Ishikawa (cell line): Measurements from ENCODE around the gene WNT7B.

Source experiments
- CEBPB ChIP-seq: IDR thresholded peaks from 2 replicates; pipeline ENCODE4 v1.6.1; 2012
- CREB1 ChIP-seq: IDR thresholded peaks from 2 replicates; pipeline ENCODE4 v1.6.1; 2012; ENCODE audit warnings: low read depth
- EGR1 ChIP-seq: IDR thresholded peaks from 2 replicates; pipeline ENCODE4 v1.6.1; 2012
- EP300 ChIP-seq: IDR thresholded peaks from 2 replicates; pipeline ENCODE4 v1.6.1; 2012; ENCODE audit warnings: borderline replicate concordance
- FOXM1 ChIP-seq: IDR thresholded peaks from 2 replicates; pipeline ENCODE4 v1.6.1; 2012; ENCODE audit warnings: low read depth, borderline replicate concordance
- MAX ChIP-seq: IDR thresholded peaks from 2 replicates; pipeline ENCODE4 v1.6.1; 2012
- NFIC ChIP-seq: IDR thresholded peaks from 2 replicates; pipeline ENCODE4 v1.6.1; 2012
- RAD21 ChIP-seq: IDR thresholded peaks from 2 replicates; pipeline ENCODE4 v1.6.1; 2012; ENCODE audit warnings: low read depth
- REST ChIP-seq: IDR thresholded peaks from 2 replicates; pipeline ENCODE4 v1.6.1; 2012; ENCODE audit warnings: low read depth, mild to moderate bottlenecking
- TAF1 ChIP-seq: IDR thresholded peaks from 2 replicates; pipeline ENCODE4 v1.6.1; 2012; ENCODE audit warnings: low read depth, mild to moderate bottlenecking
- TCF12 ChIP-seq: IDR thresholded peaks from 2 replicates; pipeline ENCODE4 v1.6.1; 2012; ENCODE audit warnings: low read depth
- TEAD4 ChIP-seq: IDR thresholded peaks from 2 replicates; pipeline ENCODE4 v1.6.1; 2012
- YY1 ChIP-seq: IDR thresholded peaks from 2 replicates; pipeline ENCODE4 v1.6.1; 2012; ENCODE audit warnings: low read depth
- ZBTB7A ChIP-seq: IDR thresholded peaks from 2 replicates; pipeline ENCODE4 v1.6.1; 2012; ENCODE audit warnings: low read depth
- TF ChIP-seq, protein P1 (sequence below): IDR thresholded peaks from 2 replicates; pipeline ENCODE4 v1.6.1; 2012

Gene WNT7B

GRCh38 chr22:45915841-45916240 is 61.1 kb downstream of the WNT7B start:
- TF ChIP-seq, protein P1, sequence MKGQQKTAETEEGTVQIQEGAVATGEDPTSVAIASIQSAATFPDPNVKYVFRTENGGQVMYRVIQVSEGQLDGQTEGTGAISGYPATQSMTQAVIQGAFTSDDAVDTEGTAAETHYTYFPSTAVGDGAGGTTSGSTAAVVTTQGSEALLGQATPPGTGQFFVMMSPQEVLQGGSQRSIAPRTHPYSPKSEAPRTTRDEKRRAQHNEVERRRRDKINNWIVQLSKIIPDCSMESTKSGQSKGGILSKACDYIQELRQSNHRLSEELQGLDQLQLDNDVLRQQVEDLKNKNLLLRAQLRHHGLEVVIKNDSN, result no peak
- no peak for TF ChIP-seq CEBPB
- no peak for TF ChIP-seq FOXM1
- TF ChIP-seq REST, result no peak
- TF ChIP-seq EGR1, result no peak
- no peak for TF ChIP-seq NFIC
- no peak for TF ChIP-seq EP300
- no peak for TF ChIP-seq YY1
- no peak for TF ChIP-seq TEAD4
- no peak for TF ChIP-seq RAD21
- no peak for TF ChIP-seq TAF1
- no peak for TF ChIP-seq ZBTB7A
- TF ChIP-seq MAX, result no peak
- TF ChIP-seq CREB1, result no peak
- no peak for TF ChIP-seq TCF12

- TF ChIP-seq CREB1, result no peak
These were observed 61.8 kb downstream of the WNT7B start for GRCh38 chr22:45915151-45915550.

DNA sequence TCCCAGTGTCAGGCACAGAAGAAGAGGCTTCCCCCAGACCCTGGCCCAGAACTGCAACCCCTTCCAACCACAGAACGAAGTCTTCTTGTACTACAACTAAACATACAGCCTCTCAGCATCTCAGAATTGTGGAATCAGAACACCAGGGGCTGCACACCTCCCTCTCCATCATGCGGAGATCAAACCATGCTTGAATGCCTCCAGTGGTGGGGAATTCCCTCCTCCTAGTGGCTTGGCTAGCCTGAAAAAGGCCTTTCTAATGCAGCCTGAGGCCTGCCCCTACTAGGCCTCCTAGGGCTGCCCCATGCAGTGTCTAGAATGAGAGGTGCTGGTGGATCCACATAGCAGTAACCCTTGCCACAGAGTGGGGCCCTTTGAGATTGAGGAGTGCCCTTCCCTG is 62.7 kb downstream of the WNT7B start:
- no peak for TF ChIP-seq YY1
- TF ChIP-seq, protein P1, result no peak
- no peak for TF ChIP-seq NFIC
- no peak for TF ChIP-seq TCF12

DNA sequence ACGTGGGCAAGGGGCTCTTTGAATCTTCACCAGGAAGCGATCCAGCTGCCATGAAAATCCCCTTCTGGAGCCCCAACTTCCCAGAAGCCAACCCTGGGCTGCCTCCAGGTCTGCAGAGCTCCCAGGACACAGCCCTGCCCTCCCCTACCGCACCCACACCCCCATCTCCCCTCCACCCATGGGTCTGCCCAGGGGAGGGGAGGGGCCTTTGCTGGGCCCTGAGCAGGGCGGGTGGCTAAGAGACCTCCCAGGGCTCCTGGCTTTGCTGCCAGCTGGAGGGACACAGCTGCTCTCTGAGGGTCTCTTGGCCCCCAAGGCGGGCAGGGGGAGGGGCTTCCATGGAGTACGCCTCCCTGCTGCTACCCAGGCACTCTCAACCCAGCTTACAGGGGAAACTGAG is 64.1 kb downstream of the WNT7B start:
- no peak for TF ChIP-seq EGR1

GRCh38 chr22:45911601-45912271 is 65.2 kb downstream of the WNT7B start:
- TF ChIP-seq CEBPB (peak; percentile 96), YY1 (no peak), ZBTB7A (0 out of 2 replicates have a peak, but pooled peaks have one; percentile 43), EP300 (no peak), REST (no peak), FOXM1 (no peak), NFIC (peak; percentile 89), EGR1 (no peak), TAF1 (no peak), RAD21 (peak; percentile 44), MAX (peak; percentile 71), TEAD4 (no peak), TCF12 (peak; percentile 80), CREB1 (no peak)
- TF ChIP-seq, protein P1, result no peak

- TF ChIP-seq ZBTB7A, result no peak
- TF ChIP-seq EP300, result no peak
- TF ChIP-seq, protein P1, result no peak
- no peak for TF ChIP-seq RAD21
- no peak for TF ChIP-seq FOXM1
- no peak for TF ChIP-seq EGR1
- TF ChIP-seq TAF1, result no peak
- TF ChIP-seq YY1, result no peak
- TF ChIP-seq TEAD4, result no peak
- TF ChIP-seq REST, result no peak
- TF ChIP-seq CREB1, result no peak
- no peak for TF ChIP-seq MAX
- no peak for TF ChIP-seq TCF12
- no peak for TF ChIP-seq NFIC
- TF ChIP-seq CEBPB, result no peak
These were observed 66.0 kb downstream of the WNT7B start for GRCh38 chr22:45910928-45911467.
